Activated CD4-positive, alpha-beta T cell treated with anti-CD3 and anti-CD28 coated beads for 4 hours (primary cell): ENCODE measurements around the gene UNC45B.
A peak's percentile ranks its signal among the peaks of the same experiment; 100 is the strongest.
"Not testable (repeated sequence)": the region's sequence is repeated elsewhere in the genome, so short reads cannot be mapped to it uniquely, and the experiment has no call there.

Source experiments
- DNase-seq, 2 donors: peaks; one replicate each; pipeline ENCODE4 v3.0.0-alpha.2; 2020

Gene UNC45B

DNA sequence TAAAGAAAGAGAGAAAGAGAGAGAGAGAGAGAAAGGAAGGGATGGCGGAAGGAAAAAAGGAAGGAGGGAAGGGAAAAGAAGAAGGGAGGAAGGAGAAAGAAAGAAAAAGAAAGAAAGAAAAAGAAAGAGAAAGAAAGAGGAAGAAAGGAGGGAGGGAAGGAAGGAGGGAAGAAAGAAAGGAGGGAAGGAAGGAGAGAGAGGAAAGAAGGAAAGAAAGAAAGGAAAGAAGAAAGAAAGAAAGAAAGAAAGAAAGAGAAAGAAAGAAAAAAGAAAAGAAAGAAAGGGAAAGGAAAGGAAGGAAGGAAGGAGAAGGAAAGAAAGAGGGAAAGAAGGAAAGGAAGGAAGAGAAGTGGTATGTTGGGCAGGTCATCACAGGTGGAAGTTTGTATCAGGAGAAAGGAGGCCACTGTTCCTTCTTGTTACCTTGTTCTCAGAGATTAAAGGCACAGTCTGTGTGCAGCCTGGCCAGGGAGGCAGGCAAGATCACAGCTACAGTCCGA is 27.3 kb downstream of the UNC45B start:
- DNase-seq: no peak

DNA sequence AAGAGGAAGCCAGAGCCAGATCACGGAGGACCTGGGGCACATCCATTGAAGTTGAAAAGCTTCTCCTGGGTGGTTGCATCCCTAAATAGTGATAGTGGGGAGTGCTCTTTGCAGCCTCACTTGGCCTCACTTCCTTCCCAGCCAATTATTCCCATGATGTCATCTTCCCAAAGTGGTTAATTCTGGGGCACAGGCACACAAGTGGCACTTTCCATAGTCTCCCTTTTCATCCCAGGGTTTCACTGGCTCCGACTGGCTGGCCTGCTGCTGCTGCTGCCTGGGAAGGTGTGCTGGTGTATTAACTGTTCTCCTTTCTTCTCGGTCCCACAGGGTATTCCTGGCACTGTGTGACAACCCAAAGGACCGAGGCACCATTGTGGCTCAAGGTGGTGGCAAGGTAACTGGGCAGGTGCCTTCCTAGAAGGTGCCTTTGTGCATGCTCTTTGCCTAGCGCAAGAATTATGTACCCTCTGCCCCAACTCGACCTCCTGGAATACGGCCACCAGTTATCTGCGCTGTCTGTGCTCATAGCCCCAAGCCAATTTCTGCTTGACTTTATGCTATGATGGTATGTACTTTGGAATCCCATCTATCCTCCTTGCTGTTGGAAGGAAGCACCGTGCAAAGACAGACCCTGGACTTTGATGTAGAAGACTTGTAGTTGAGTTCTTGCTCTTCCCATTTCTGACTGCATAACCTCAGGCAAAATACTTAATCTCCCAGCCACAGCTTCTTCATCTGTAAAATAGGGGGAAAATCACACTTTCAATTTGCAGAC is 28.2 kb downstream of the UNC45B start:
- no peak for DNase-seq

GRCh38 chr17:35176897-35177296 is 29.3 kb downstream of the UNC45B start:
- DNase-seq: no peak

DNA sequence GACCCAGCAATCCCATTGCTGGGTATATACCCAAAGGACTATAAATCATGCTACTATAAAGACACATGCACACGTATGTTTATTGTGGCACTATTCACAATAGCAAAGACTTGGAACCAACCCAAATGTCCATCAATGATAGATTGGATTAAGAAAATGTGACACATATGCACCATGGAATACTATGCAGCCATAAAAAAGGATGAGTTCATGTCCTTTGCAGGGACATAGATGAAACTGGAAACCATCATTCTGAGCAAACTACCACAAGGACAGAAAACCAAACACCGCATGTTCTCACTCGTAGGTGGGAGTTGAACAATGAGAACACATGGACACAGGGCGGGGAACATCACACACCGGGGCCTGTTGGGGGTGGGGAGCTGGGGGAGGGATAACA is 31.8 kb downstream of the UNC45B start:
- DNase-seq: not testable (repeated sequence)

GRCh38 chr17:35183332-35183731 is 35.7 kb downstream of the UNC45B start:
- DNase-seq: no peak

- no peak for DNase-seq
Measured at GRCh38 chr17:35184274-35184673, 36.7 kb downstream of the UNC45B start.

- no peak for DNase-seq
Measured at GRCh38 chr17:35185849-35186248, 38.2 kb downstream of the UNC45B start.

GRCh38 chr17:35187481-35187880 is 39.9 kb downstream of the UNC45B start:
- DNase-seq: no peak

- DNase-seq: no peak
Measured at GRCh38 chr17:35188111-35188510, 40.5 kb downstream of the UNC45B start.

DNA sequence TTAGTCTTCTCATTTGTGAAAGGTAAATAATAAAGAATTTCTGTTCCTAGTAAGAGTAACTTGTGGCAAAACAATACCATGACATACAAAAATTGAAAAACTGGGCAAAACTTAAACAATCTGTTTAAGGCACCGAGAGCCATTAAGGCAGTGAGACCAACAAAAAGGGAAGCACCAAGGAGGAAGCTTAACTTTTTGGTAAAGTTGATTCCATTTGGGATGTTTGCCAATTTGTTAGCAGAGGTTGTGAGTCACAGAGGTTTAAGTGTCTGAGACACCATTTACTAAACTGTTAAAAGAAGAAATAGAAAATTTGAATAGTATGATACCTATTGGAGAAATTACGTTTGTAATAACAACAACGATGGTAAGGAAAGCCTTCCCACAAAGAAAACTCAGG is 41.7 kb downstream of the UNC45B start:
- DNase-seq: no peak

GRCh38 chr17:35191001-35191695 is 43.5 kb downstream of the UNC45B start:
- no peak for DNase-seq

- peak in 1 of 2 donors; percentile 41 for DNase-seq
Measured at GRCh38 chr17:35192708-35193107, 45.1 kb downstream of the UNC45B start.

DNA sequence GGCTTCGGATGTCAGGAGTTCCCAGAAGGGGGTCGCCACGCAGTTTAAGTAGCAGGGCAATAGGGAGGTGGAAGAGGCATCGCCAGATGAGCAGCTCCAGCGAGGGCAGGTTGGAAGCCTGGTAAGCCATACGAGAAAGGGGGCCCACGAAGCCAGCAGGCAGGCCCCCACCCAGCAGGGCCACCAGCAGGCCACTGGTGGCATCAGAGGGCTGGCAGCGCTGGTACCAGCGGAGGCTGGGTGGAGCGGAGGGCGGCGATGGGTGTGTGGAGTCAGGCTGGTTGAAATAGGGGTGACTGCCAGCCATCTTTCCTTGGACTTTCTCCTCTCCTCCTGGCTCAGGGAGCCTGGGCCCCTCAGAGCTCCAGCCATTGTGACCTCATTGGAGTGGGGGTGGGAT is 46.4 kb downstream of the UNC45B start, which contains the start of gene SLC35G3:
Gene SLC35G3 (minus strand): TSS at position 393 of the 400 bp plus-strand sequence. CDS start 86 bp downstream, at position 307.
- not testable (repeated sequence) for DNase-seq

DNA sequence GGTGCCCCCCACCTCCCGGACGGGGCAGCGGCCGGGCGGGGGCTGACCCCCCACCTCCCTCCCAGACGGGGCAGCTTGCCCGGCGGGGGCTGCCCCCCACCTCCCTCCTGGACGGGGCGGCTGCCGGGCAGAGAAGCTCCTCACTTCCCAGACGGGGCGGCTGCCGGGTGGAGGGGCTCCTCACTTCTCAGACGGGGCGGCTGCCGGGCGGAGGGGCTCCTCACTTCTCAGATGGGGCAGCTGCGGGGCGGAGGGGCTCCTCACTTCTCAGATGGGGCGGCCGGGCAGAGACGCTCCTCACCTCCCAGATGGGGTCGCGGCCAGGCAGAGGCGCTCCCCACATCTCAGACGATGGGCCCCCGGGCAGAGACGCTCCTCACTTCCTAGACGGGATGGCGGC is 47.4 kb downstream of the UNC45B start:
- not testable (repeated sequence) for DNase-seq

DNA sequence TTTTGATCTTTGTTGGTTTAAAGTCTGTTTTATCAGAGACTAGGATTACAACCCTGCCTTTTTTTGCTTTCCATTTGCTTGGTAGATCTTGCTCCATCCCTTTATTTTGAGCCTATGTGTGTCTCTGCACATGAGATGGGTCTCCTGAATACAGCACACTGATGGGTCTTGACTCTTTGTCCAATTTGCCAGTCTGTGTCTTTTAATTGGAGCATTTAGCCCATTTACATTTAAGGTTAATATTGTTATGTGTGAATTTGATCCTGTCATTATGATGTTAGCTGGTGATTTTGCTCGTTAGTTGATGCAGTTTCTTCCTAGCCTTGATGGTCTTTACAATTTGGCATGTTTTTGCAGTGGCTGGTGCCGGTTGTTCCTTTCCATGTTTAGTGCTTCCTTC is 55.0 kb downstream of the UNC45B start:
- DNase-seq: not testable (repeated sequence)

DNA sequence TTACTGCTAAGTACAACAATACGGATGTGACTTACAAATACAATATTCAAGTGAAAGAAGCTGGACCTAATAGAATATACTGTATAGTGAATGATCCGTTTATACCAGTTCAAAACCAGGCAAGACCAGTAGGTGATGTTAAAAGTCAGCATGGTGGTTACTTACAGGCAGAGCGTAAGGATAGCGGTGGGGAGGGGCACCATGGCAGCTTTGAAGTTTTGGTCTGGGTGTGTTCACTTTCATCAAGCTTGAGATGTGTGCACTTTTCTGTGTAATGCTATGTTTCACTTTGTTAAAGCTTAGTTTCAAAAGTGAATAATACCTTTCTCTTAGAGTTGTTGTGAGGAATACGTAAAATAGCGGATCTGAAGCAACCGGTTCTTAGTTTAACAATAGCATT is 63.1 kb downstream of the UNC45B start:
- DNase-seq: no peak

GRCh38 chr17:35212668-35213067 is 65.1 kb downstream of the UNC45B start:
- no peak for DNase-seq

GRCh38 chr17:35213412-35213940 is 65.9 kb downstream of the UNC45B start:
- no peak for DNase-seq

- peak in 1 of 2 donors; percentile 25 for DNase-seq
Measured at GRCh38 chr17:35214192-35214591, 66.6 kb downstream of the UNC45B start.

GRCh38 chr17:35214631-35215273 is 67.1 kb downstream of the UNC45B start:
- DNase-seq: peak; percentile 32 to 39

GRCh38 chr17:35217107-35217506 is 69.5 kb downstream of the UNC45B start:
- DNase-seq: no peak

GRCh38 chr17:35218915-35219314 is 71.3 kb downstream of the UNC45B start:
- DNase-seq: no peak

DNA sequence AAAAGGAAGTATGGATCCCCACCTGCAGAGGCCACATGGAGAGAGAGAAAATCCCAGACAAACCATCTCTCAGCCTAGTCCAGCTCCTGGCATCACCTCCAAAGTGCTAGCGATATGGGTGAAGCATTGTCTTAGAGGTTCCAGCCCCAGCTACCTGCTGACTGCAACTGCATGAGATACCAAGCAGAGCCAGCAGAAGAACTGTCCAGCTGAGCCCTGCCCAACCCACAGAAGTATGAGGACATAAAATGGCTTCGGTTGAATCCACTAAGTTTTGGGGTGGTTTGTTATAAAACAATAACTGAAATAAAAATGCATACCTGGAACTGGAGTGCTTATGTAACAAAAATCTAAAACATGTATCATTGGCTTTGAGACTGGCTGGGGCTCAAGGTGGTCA is 74.8 kb downstream of the UNC45B start:
- DNase-seq: no peak
